KMS-11 (cell line): ENCODE measurements around the gene SLC9A9.

Experiments used
- H2AFZ ChIP-seq: fragments of 200-600 bp; sonication (generic); 2 replicates; pipeline ENCODE4 v1.6.1; 2016; ENCODE audit warnings: antibody characterized with exemption, mixed run types, low read depth
- H3K27ac ChIP-seq: fragments of 200-600 bp; sonication (generic); 2 replicates; pipeline ENCODE4 v1.6.1; 2016; ENCODE audit warnings: mild to moderate bottlenecking, mixed run types
- H3K27me3 ChIP-seq: fragments of 200-600 bp; sonication (generic); 2 replicates; pipeline ENCODE4 v1.6.1; 2017; ENCODE audit warnings: mild to moderate bottlenecking, low read depth, mixed run types, moderate library complexity; ENCODE audit not compliant: insufficient read depth
- H3K36me3 ChIP-seq: fragments of 200-600 bp; sonication (generic); 2 replicates; pipeline ENCODE4 v1.6.1; 2017; ENCODE audit warnings: mild to moderate bottlenecking, mixed run types; ENCODE audit not compliant: insufficient read depth
- H3K4me1 ChIP-seq: fragments of 200-600 bp; sonication (generic); 2 replicates; pipeline ENCODE4 v1.6.1; 2016; ENCODE audit warnings: mild to moderate bottlenecking, low read depth, mixed run types; ENCODE audit not compliant: poor library complexity, severe bottlenecking
- H3K4me2 ChIP-seq: fragments of 200-600 bp; sonication (generic); 2 replicates; pipeline ENCODE4 v1.7.0; 2016; ENCODE audit warnings: mild to moderate bottlenecking, mixed run types
- H3K4me3 ChIP-seq: fragments of 200-600 bp; sonication (generic); IDR thresholded peaks from 2 replicates; pipeline ENCODE4 v1.6.1; 2017; ENCODE audit warnings: low read depth, low read length, mixed read lengths; ENCODE audit not compliant: insufficient read depth
- H3K79me2 ChIP-seq: fragments of 200-600 bp; sonication (generic); 2 replicates; pipeline ENCODE4 v1.6.1; 2016; ENCODE audit warnings: low read depth, mixed run types; ENCODE audit not compliant: insufficient read depth
- H3K9ac ChIP-seq: fragments of 200-600 bp; sonication (generic); 2 replicates; pipeline ENCODE4 v1.6.1; 2016; ENCODE audit warnings: mild to moderate bottlenecking, mixed run types
- H4K20me1 ChIP-seq: fragments of 200-600 bp; sonication (generic); 2 replicates; pipeline ENCODE4 v1.6.1; 2016; ENCODE audit warnings: mild to moderate bottlenecking, mixed run types; ENCODE audit not compliant: insufficient read depth
- CTCF ChIP-seq: fragments of 200-600 bp; sonication (generic); conservative IDR thresholded peaks from 2 replicates; pipeline ENCODE4 v1.6.1; 2017; ENCODE audit warnings: low read depth, mild to moderate bottlenecking, antibody characterized with exemption, low read length, moderate library complexity, mixed read lengths

Gene SLC9A9

GRCh38 chr3:143559296-143559695 lies 289.0 kb downstream of the SLC9A9 start:
- H3K4me3 ChIP-seq = no peak overlapping the region
- no peaks in the 10 kb centered on the region for H3K79me2 ChIP-seq
- no peak overlapping the region for H3K4me2 ChIP-seq
- H4K20me1 ChIP-seq = no peaks in the 10 kb centered on the region
- no peaks in the 10 kb centered on the region for H3K27me3 ChIP-seq
- H3K4me1 ChIP-seq = no peaks in the 10 kb centered on the region
- H2AFZ ChIP-seq = no peak overlapping the region
- H3K9ac ChIP-seq = no peak overlapping the region
- TF ChIP-seq CTCF = no peak
- H3K27ac ChIP-seq = no peak overlapping the region
- no peaks in the 10 kb centered on the region for H3K36me3 ChIP-seq

DNA sequence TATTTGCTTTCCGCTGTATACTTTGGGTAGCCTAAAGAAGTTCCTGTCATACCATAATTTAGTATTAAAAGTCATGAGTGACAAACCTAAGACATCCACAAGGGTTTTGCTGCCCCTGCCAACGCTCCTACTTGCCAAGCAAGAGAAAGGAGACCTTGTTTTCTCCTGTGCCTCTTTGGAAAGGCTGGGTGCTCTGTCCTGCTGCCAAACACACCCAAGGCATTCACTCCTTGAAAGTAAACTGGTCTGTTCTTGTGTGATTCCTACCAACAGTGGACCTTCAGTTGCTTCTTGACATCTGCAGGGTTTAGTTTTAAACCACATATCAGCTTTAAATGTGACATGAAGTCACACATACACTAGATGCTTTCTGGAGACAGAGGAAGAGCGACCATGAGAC lies 295.4 kb downstream of the SLC9A9 start:
- no peak overlapping the region for H3K4me3 ChIP-seq
- H3K9ac ChIP-seq = no peak overlapping the region
- H3K79me2 ChIP-seq = no peaks in the 10 kb centered on the region
- no peaks in the 10 kb centered on the region for H3K27me3 ChIP-seq
- no peaks in the 10 kb centered on the region for H3K4me1 ChIP-seq
- no peak for TF ChIP-seq CTCF
- H3K4me2 ChIP-seq = no peak overlapping the region
- no peaks in the 10 kb centered on the region for H4K20me1 ChIP-seq
- no peak overlapping the region for H3K27ac ChIP-seq
- no peak overlapping the region for H2AFZ ChIP-seq
- H3K36me3 ChIP-seq = no peaks in the 10 kb centered on the region

DNA sequence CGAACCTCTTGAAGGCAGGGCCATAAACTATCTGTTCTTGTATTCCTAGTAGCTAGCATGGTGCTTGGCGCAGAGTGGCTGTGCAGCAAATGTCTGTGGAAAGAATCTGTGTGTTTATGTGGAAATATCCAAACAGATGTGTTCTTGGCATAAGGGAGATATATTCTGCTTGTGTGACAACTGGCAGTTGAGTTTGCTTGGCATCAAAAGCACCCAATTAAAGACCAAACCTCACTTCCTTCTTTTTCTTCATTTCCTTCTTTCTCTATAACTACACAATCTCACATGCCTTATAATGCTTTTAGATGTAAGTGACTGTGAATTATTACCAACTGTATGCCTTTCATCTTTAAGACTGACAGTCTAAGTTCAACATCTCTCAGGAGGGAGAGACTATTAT lies 296.5 kb downstream of the SLC9A9 start:
- H3K36me3 ChIP-seq = no peaks in the 10 kb centered on the region
- H3K27me3 ChIP-seq = no peaks in the 10 kb centered on the region
- no peak overlapping the region for H3K27ac ChIP-seq
- no peak for TF ChIP-seq CTCF
- H3K4me2 ChIP-seq = no peak overlapping the region
- no peaks in the 10 kb centered on the region for H3K79me2 ChIP-seq
- H4K20me1 ChIP-seq = no peaks in the 10 kb centered on the region
- no peak overlapping the region for H2AFZ ChIP-seq
- H3K9ac ChIP-seq = no peak overlapping the region
- no peak overlapping the region for H3K4me3 ChIP-seq
- no peaks in the 10 kb centered on the region for H3K4me1 ChIP-seq

GRCh38 chr3:143548861-143549497 lies 299.3 kb downstream of the SLC9A9 start:
- no peak overlapping the region for H3K9ac ChIP-seq
- no peaks in the 10 kb centered on the region for H3K79me2 ChIP-seq
- H3K27me3 ChIP-seq = no peaks in the 10 kb centered on the region
- no peaks in the 10 kb centered on the region for H4K20me1 ChIP-seq
- no peaks in the 10 kb centered on the region for H3K4me1 ChIP-seq
- TF ChIP-seq CTCF = no peak
- no peaks in the 10 kb centered on the region for H3K36me3 ChIP-seq
- no peak overlapping the region for H3K4me3 ChIP-seq
- no peak overlapping the region for H3K27ac ChIP-seq
- H3K4me2 ChIP-seq = no peak overlapping the region
- H2AFZ ChIP-seq = no peak overlapping the region
